Measurements from ENCODE around the gene PIK3CD.
A peak's percentile ranks its signal among the peaks of the same experiment; 100 is the strongest.
"Not testable (repeated sequence)": the region's sequence is repeated elsewhere in the genome, so short reads cannot be mapped to it uniquely, and the experiment has no call there.

PIK3CD gene

DNA sequence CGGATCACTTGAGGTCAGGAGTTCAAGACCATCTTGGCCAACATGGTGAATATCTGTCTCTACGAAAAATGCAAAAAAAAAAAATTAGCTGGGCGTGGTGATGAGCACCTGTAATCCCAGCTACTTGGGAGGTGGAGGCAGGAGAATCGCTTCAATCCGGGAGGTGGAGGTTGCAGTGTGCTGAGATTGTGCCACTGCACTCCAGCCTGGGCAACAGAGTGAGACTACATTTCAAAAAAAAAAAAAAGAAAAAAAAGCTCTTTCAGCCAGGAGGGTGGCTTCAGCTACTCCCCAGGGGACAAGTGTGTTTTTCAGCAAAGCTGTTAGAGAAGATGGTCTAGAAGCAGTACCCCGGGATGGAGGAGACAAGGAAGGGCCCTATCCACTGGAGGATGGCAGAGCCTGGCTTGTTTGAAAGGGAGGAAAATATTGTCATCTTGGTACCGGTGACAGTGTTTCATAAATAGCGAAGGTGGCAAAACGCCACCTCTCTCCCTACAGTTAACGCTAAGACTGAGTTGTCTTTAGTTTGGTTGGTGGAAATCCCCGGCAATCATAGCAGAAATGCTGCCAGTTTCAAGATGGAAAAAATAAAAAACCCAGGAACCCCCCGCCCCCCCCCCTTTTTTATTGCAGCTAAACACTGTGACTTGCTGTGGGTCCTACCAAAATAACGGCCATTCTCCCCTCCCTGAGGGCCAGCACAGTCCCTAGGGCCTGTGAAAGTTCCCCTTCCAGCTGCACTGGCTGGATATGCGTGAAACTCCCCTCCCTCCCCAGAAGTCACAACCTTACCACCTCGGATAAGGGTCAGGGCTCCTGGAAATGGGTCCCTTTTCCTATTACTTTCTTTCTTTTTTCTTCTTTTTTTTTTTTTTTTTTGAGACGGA is 3.5 kb downstream of the PIK3CD start:
- no peak for DNase-seq (ENCODE audit: low spot score)

DNA sequence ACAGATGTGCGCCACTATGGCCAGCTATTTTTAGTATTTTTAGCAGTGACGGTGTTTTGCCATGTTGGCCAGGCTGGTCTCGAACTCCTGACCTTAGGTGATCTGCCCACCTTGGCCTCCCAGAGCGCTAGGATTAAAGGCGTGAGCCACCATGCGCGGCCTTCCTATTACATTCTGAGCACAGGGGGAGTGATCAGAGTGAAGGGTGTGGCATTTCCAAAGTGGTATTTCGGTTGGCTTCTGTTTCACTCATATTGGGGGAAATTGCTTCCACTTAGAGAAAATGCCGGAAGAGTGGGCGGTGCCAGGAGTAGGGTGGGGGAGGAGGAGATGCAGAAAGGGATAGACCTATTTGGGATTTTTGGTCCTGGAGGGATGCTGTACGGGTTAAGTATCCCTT is 4.3 kb downstream of the PIK3CD start:
- no peak for DNase-seq (ENCODE audit: low spot score)

DNA sequence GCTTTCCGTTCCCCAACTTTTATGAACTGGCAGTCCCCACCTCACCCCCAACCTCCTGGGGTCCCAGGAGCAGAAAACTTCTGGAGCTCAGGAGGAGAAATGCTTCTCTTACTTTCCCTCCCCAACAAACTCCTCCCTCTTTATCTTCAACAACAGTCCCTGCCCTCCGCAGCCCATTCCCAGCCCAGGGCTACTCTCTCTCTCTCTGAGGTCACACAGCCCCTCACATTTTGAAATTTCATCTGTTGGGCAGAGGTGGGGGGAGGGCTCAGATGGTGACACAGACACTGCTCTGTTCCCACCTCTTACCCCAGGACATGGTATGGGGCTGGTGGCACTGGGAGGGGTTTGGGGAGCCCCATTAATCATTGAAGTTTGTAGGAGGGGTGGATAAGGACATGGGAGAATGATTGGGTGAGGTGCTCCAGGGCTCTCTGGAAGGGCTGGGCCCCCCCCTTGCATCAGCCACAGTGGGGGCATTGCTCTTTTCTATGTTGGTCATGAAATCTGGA is 6.0 kb downstream of the PIK3CD start:
- no peak for DNase-seq (ENCODE audit: low spot score)

DNA sequence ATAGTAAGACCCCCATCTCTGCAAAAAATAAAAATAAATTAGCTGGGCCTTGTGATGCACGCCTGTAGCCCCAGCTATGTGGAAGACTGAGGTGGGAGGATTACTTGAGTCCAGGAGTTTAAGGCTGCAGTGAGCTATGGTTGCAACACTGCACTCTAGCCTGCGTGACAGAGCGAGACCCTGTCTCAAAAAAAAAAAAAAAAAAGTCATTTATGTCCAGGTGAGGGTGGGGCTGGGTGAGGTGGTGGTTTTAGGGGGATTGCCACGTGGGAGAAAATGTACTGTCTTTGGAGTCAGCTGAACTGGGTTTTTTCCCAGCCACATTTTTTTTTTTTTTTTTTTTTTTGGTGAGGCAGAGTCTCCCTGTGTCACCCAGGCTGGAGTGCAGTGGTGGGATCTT is 6.7 kb downstream of the PIK3CD start:
- no peak for DNase-seq (ENCODE audit: low spot score)

DNA sequence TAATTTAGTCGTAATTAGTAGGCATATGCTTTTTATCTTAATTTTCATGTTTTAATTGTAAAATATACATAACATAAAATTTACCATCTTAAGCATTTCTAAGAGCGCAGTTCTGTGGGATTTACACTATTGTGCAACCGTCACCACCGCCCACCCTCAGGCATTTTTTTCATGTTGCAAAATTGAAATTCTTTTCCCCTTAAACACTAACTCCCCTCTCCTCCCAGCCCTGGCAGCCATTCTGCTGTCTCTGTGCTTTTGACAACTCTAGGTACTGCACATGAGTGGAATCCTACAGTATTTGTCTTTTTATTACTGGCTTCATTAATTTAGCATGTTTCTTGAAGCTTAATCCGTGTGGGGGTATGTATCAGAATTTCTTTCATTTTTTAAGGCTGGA is 7.8 kb downstream of the PIK3CD start:
- DNase-seq (ENCODE audit: low spot score): no peak

DNA sequence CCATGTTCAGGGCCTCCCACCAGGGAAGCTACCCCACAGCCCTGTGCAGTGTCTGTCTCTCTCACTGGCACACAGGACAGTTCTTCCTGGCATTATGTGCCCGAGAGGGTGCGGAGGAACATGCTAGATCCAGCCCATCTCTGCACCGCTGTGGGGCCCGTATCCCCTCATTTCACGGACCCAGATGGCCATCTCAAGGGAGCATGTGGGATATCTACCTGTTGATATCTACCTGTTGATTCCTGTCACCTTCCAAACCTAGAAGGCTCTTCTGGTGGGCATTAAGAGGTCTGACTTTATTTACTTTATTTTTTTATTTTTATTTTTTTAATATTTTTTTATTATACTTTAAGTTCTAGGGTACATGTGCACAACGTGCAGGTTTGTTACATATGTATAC is 11.7 kb downstream of the PIK3CD start:
- no peak for DNase-seq (ENCODE audit: low spot score)

DNA sequence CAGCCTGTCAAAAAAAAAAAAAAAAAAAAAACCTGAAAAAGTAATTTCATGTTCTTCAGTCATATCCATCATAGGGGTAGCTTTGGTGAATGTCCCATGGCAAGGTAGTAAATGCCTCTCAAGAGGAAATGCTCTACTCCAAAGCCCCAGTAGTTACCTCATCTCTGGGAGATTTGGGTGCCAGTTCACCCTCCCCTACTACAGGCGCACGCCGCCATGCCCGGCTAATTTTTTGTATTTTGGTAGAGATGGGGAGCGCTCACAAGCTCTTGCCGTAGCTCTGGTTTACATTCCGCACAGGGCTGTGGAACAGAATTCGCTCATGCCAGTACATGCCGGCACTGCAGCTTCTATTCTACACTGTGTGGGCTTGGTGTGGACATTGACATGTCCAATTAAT is 13.7 kb downstream of the PIK3CD start:
- no peak for DNase-seq (ENCODE audit: low spot score)

DNA sequence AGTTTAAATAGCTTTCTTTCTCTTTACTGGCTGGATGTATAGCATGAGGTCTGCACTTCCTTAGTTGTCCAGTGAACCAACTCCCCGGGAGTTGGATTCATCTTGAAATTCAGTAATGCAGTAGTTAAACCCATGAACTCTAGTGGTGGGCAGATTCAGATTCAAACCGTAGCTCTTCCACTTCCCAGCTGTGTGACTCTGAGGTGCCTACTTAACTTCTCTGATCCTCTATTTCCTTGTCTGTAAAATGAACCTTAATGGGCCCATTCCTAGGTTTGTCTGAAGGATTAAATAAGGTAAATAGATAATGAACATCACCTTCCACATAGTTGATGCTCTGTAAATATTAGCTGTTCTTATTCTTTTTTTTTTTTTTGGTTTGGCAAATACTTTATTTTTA is 16.5 kb downstream of the PIK3CD start:
- DNase-seq (ENCODE audit: low spot score): no peak

DNA sequence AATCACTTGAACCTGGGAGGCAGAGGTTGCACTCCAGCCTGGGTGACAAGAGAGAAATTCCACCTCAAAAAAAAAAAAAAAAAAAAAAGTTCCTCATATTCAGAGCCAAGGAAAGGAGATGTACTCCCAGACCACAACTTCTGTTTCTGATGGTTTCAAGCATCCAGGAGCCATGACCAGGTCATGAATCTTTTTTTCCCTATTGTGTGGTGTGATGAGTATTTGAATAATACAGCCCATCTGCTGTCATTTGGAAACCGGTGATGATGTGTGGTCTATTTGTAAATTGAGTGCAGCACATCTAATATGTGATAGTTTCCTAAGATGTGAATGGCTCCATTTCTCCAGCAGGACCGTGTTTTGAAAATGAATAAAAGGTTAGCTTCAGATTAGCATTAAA is 18.6 kb downstream of the PIK3CD start:
- no peak for DNase-seq (ENCODE audit: low spot score)

DNA sequence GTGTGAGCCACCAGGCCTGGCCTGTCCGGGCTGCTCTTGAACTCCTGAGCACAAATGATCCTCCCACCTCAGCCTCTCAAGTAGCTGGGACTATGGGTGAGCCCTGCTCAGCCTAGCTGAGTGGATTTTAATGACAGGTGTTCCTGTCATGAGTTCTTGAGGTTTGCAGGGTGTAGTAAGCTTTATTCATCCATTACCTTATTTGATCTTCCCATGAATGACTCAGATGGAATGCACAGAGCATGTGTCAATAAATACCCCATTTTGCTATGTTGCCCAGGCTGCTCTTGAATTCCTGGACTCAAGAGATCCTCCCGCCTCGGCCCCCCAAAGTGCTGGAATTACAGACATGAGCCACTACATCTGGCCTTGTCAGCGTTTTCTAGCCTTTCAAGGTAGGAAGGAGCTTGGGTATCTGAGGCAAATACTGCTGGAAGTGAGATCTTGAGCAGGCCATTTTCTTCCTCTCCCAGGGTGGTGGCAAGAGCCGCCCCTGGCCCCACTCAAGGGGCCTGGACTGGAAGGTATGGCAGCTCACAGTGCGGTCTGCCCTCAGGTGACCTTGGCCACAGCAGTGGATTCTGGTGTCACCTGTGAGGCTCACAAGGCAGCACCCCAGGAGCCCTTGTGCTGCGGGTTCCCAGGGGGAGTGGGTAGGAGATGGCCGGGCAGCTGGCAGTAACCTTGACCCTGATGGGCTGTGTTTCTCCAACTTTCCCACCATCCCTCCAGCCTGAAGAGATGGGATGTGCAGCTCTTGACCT is 20.0 kb downstream of the PIK3CD start:
- no peak for DNase-seq (ENCODE audit: low spot score)

DNA sequence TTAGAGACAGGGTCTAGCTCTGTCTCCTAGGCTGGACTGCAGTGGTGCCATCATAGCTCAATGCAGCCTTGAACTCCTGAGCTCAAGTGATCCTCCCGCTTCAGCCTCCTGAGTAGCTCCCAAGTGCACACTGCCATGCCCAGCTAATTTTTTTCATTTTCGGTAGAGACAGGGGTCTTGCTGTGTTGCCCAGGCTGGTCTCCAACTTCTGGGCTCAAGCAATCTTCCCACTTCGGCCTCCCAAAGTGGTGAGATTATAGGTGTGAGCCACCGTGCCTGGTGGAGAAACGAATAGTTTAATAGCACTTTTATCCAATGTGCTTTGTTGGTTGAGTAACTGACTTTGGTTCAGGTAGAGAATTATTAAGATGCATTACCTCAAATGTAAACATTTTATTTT is 20.9 kb downstream of the PIK3CD start:
- no peak for DNase-seq (ENCODE audit: low spot score)

DNA sequence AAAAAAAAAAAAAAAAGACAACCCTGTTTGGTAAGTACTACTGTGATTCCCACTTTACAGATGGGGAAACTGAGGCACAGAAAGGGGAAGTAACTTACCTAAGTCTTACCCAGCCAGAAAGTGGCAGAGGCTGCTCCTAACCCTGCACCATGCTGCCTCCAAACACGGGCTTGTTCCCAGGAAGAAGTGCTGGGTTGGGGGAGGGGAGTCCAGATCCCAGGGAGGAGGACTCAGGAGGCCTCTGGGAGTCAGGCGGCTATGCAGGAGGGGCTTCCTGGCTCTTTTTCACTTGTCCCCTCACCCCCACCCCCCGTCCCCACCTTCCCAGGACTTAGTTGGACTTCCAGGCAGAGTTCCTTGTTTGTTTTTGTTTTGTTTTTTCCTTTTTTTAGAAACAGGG is 23.9 kb downstream of the PIK3CD start:
- no peak for DNase-seq (ENCODE audit: low spot score)

DNA sequence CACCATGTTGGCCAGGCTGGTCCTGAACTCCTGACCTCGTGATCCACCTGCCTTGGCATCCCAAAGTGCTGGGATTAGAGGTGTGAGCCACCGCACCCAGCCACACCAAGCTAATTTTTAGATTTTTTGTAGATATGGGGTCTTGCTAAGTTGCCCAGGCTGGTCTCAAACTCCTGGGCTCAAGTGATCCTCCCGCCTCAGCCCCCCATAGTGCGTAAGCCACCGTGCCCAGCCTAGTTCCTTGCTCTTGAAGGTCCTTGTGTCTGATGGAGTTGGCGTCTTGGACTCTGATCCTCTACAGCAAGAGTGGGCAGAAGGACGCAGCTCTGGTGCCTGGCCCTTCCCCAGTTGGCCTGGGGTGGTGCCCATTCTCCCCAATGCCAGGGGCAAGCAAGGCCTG is 24.6 kb downstream of the PIK3CD start:
- DNase-seq (ENCODE audit: low spot score): not testable (repeated sequence)

DNA sequence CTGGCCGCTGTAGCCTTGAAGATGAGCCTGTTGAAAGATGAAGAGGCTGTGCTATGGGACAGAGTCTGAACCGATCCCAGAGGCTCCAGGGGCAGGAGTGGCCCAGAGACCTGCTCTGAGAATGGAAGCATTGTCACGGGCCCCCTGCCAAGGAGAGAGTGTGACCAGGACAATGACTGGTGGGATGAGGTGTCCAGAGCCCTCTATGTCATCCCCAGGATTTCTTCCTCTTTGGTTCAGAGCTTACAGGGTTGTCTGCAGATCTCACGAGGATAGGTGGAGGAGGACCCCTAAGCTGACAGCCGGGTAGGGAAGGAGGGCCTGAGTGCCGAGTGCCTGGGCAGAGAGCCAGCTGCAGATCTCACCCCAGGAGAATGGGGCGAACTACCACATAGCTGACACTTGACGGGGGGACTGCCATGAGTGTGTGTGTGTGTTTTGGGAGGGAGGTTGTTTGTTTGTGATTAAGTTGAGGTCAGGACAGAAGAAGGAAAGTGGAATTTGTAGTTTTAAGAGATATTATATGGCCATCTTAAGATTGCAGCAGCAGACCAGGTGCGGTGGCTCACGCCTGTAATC is 25.4 kb downstream of the PIK3CD start:
- DNase-seq (ENCODE audit: low spot score): no peak

DNA sequence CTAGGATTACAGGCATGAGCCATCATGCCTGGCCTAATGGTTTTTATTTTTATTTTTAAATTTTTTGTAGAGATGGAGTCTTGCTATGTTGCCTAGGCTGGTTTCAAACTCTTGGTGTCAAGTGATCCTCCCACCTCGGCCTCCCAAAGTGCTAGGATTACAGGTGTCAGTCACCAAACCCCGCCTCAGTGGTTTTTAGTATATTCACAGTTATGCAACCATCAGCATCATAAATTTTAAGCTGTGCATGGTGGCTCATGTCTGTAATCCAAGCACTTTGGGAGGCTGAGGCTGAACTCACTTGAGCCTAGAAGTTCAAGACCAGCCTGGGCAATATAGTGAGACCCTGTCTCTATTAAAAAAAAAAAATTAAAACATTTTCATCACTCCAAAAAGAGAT is 28.6 kb downstream of the PIK3CD start:
- DNase-seq (ENCODE audit: low spot score): no peak

DNA sequence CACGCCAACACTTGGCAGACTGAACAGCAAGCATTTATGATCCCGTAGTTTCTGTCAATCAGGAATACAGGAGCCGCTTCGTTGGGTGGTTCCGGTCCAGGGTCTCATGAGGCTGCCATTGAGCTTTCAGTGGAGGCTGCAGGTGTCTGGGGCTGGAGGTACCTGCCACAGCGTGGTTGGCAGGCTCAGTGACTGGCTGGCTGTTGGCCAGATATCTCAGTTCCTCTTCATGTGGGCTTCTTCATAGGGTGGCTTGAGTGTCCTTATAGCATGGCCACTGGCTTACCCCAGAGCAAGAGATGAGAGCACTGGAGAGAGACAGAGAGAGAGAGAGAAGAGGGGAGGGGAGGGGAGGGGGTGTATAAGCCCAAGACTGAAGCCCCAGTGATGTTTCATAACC is 29.3 kb downstream of the PIK3CD start:
- DNase-seq (ENCODE audit: low spot score): no peak

DNA sequence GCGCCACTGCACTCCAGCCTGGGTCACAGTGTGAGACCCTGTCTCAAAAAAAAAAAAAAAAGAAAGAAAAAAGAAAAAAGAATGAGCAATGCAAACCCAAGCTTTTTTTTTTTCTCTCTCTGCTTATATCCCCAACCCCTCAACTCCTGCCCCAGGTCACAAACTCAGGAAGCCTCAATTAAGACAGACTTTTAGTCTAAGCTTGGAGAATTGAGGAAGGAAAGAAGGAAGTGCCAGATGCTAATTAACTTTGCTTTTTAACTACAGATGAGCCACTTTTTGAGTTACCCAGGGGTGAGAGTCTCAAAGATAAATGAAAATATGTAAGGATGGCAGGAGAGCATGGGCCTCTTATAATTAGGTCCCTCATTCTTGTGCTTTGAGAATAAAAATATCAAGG is 33.3 kb downstream of the PIK3CD start:
- DNase-seq (ENCODE audit: low spot score): no peak

DNA sequence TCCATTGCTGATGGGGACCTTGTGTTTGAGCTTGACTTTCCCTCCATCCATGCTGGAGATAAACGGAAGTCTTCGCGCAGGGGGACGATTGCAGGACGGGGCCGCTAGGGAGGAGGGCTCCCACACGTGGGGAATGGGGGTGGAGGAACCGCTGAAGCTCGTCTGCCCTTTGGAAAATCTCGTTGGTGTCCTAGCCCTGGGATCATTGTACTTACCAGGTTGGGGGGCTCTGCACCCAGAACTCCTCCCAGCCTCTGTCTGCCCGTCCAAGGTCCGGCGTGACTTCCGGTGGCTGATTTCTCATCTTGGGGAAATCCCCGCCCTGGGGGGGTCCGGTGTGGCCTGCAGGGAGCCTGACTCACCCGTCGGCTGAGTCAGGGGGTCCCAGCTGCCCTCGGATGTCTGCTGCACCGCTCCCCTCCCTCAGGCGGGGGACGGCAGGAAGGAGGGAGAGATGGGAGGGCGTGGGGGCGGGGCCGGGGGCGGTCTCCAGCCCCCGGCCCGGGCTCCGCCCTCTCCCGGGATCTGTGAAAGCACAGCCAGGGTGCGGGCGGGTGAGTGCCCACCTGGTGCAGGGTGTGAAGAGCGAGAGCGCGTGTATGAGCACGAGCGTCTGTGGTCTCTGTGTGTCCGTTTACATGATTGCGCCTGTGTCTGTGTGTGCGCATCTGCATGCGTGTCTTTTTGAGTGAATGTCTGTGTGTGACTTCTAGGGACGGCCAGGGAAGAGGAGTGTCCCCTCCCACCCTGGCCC is 35.8 kb downstream of the PIK3CD start:
- peak; percentile 82 for DNase-seq (ENCODE audit: low spot score)

DNA sequence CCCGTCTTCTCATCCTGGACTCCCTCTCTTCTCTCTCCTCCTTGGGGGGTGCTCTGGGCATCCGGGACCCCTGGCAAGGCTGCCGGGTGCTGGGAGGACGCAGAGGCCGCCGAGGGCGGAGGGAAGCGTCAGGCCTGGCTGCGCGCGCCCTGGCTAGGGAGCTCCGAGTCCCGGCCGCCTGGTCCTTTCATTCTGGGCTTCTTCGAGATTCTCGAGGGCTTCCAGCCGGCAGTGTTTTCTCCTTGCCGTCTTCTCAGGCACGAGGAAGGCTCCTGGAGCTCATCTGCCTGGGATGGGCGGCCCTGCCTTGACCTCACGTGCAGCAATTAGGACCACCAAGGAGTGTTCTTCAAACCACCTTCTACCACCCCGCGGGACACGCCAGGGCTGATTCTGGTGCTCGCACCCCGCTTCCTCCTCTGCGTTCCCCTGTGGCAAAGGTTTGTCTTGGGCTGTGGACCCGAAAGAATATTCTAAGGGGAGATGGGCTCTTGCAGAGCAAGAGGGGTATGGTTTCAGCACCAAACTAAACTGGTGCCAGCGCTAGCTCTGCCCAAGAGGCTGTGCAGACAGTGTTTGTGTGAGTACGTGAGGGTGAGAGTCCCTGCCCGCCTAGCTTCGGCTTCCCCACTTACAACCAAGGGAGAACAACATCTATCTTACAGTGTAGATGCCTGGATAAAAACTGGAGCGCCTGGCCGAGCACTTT is 36.5 kb downstream of the PIK3CD start:
- no peak for DNase-seq (ENCODE audit: low spot score)

DNA sequence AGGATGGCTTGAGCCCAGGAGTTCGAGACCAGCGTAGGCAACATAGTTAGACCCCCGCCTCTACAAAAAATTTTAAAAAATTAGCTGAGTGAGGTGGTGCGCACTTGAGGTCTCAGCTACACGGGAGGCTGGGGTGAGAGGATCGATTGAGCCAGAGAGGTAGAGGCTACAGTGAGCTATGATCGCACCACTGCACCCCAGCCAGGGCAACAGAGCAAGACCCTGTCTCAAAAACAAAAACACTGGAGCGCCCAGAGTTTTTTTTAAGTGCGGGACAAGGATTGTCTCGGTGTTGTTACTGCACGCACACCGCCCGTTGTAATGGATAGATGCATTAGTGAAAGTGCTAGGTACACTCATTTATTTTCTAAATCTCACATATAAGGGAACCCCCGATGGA is 37.1 kb downstream of the PIK3CD start:
- DNase-seq (ENCODE audit: low spot score): no peak

DNA sequence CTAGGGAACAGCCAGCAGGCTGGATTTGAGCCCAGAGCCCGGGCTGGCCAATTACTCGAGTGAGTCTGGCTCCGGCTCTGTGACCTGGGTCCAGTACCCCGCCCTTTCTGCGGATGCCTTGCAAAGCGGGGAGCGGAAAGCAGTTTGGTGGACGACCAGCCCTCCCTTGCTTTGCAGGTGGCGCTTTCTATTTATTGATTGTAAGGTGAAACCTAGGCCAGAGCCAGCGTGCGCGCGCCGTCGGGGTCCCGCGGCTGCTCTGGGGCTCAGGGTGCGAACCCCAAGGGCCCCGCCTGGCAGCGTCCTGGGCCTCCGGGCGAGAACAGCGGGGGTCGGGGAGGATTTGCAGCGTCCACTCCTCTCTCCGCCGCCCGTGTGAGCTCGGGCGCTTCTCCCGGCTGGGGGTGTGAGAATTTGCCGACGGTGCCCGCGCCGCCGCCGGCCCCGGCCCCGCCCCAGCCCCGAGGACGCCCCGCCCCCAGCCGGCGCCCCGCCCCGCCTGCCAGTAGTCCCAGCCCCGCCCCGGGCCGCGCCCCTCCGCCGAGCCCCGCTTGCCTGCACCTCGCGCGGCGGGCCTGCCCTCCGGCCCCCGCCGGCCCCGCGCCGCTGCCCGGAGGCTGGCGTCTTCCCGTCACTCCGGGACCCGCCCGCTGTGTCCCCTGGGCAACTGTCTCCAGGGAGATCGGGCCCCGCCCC is 37.6 kb downstream of the PIK3CD start:
- peak; percentile 66 for DNase-seq (ENCODE audit: low spot score)

Data from HuH-7 (cell line).